SH-SY5Y (cell line): ENCODE results near the gene CACNA1S.

Experiments used
- GATA2 ChIP-seq: IDR thresholded peaks from 2 replicates; pipeline ENCODE4 v1.6.1; 2011; ENCODE audit warnings: mild to moderate bottlenecking, low read depth, low read length
- GATA3 ChIP-seq: IDR thresholded peaks from 2 replicates; pipeline ENCODE4 v1.6.1; 2011; ENCODE audit warnings: low read depth, mild to moderate bottlenecking, low read length, moderate library complexity

GRCh38 chr1:200990114-200990513 lies 122.1 kb downstream of the CACNA1S start:
- TF ChIP-seq GATA2, result no peak
- TF ChIP-seq GATA3, result no peak
